HepG2 (cell line): ENCODE results near the gene PPM1M. TPM values are rescaled to one million over a fixed set of nuclear protein-coding genes. Genes with fewer than 3 reads are reported as not detected.
A peak's percentile ranks its signal among the peaks of the same experiment; 100 is the strongest.

Experiments used
- BCL6 ChIP-seq: IDR thresholded peaks from 2 replicates; pipeline ENCODE4 v1.6.1; 2016; ENCODE audit warnings: missing genetic modification reagents, missing compliant biosample characterization
- ESRRA ChIP-seq: sonication (generic); formaldehyde crosslinking; IDR thresholded peaks from 2 replicates; pipeline ENCODE4 v1.5.1; 2020; ENCODE audit warnings: mild to moderate bottlenecking, low read depth, missing genetic modification reagents
- HNF4G ChIP-seq, 2 experiments: sonication (generic) in 1 of 2; formaldehyde crosslinking in 1 of 2; IDR thresholded peaks; 2 replicates each; pipeline versions ENCODE4 v1.4.0 to v1.6.1; 2011 to 2020; ENCODE audit warnings: borderline replicate concordance in 2 of 2, low read depth in 2 of 2, mild to moderate bottlenecking in 2 of 2, low read length in 1 of 2, missing genetic modification reagents in 1 of 2, moderate library complexity in 1 of 2
- KLF12 ChIP-seq: sonication (generic); formaldehyde crosslinking; IDR thresholded peaks from 2 replicates; pipeline ENCODE4 v1.4.0; 2020; ENCODE audit warnings: missing genetic modification reagents, borderline replicate concordance
- MAFF ChIP-seq: IDR thresholded peaks from 2 replicates; pipeline ENCODE4 v1.6.1; 2011; ENCODE audit warnings: low read depth, low read length, improper control_type of control experiment
- PHF5A ChIP-seq: IDR thresholded peaks from one replicate; pipeline ENCODE4 v1.6.1; 2018; ENCODE audit warnings: low read depth, missing genetic modification reagents; ENCODE audit not compliant: unreplicated experiment
- REXO4 ChIP-seq: sonication (generic); formaldehyde crosslinking; IDR thresholded peaks from 2 replicates; pipeline ENCODE4 v1.8.0; 2022; ENCODE audit warnings: missing genetic modification reagents, mild to moderate bottlenecking, borderline replicate concordance
- SKI ChIP-seq: fragments of 450-650 bp; IDR thresholded peaks from one replicate; pipeline ENCODE4 v1.6.1; 2018; ENCODE audit warnings: mild to moderate bottlenecking; ENCODE audit not compliant: partially characterized antibody
- YEATS2 ChIP-seq: sonication (generic); formaldehyde crosslinking; IDR thresholded peaks from 2 replicates; pipeline ENCODE4 v1.4.0; 2020; ENCODE audit warnings: missing genetic modification reagents, borderline replicate concordance
- ZFYVE20 ChIP-seq: sonication (generic); formaldehyde crosslinking; IDR thresholded peaks from 2 replicates; pipeline ENCODE4 v1.8.0; 2023; ENCODE audit warnings: low read depth, mild to moderate bottlenecking, moderate library complexity, missing genetic modification reagents, borderline replicate concordance
- ZNF180 ChIP-seq: sonication (generic); formaldehyde crosslinking; IDR thresholded peaks from 2 replicates; pipeline ENCODE4 v1.4.0; 2020; ENCODE audit warnings: low read depth, missing genetic modification reagents, borderline replicate concordance
- ZNF3 ChIP-seq: IDR thresholded peaks from 2 replicates; pipeline ENCODE4 v1.7.0; 2017; ENCODE audit warnings: inconsistent platforms
- ZNF546 ChIP-seq: sonication (generic); formaldehyde crosslinking; conservative IDR thresholded peaks from 2 replicates; pipeline ENCODE4 v1.8.1; 2023; ENCODE audit warnings: mild to moderate bottlenecking, missing genetic modification reagents
- ZNF644 ChIP-seq: IDR thresholded peaks from 2 replicates; pipeline ENCODE4 v1.6.1; 2016; ENCODE audit warnings: low read depth
- ZNF790 ChIP-seq: sonication (generic); formaldehyde crosslinking; IDR thresholded peaks from 2 replicates; pipeline ENCODE4 v1.8.0; 2022; ENCODE audit warnings: missing genetic modification reagents, mild to moderate bottlenecking, borderline replicate concordance
- ZNF883 ChIP-seq: sonication (generic); formaldehyde crosslinking; IDR thresholded peaks from 2 replicates; pipeline ENCODE4 v1.5.1; 2020; ENCODE audit warnings: mild to moderate bottlenecking, missing genetic modification reagents; ENCODE audit errors: not compliant biosample characterization
- ZSCAN31 ChIP-seq: sonication (generic); formaldehyde crosslinking; IDR thresholded peaks from 2 replicates; pipeline ENCODE4 v1.5.0; 2020; ENCODE audit warnings: low read depth, mild to moderate bottlenecking, missing genetic modification reagents
- polyA plus RNA-seq, 8 experiments: library from polyadenylated mRNA; depleted of rRNA in 3 of 8; stranded (reverse) in 7 of 8; unstranded in 1 of 8; fragments of >200 nt; fragmentation: Illumina TruSeq in 4 of 8; extraction: Trizol in 4 of 8; gene quantifications; 2 replicates each; pipeline versions ENCODE4 v1.2.1 to v1.2.3, GENCODE V29; 2011 to 2016; ENCODE audit warnings: low read depth in 4 of 8, missing spikeins in 1 of 8, mixed read lengths in 1 of 8; ENCODE audit not compliant: insufficient read depth in 1 of 8
- total RNA-seq, 5 experiments: library from RNA; depleted of rRNA; stranded (reverse); fragments of >200 nt; fragmentation: Illumina TruSeq; extraction: Trizol; gene quantifications; 2 replicates each; pipeline ENCODE4 v1.2.3, GENCODE V29; 2016; ENCODE audit warnings: low read depth in 1 of 5
- TF ChIP-seq, protein P1 (sequence below): sonication (generic); formaldehyde crosslinking; IDR thresholded peaks from 2 replicates; pipeline ENCODE4 v1.4.0; 2020; ENCODE audit warnings: missing genetic modification reagents
- TF ChIP-seq, protein P2 (sequence below): sonication (generic); formaldehyde crosslinking; IDR thresholded peaks from 2 replicates; pipeline ENCODE4 v1.4.0; 2020; ENCODE audit warnings: missing genetic modification reagents, borderline replicate concordance
- TF ChIP-seq, protein P3 (sequence below): sonication (generic); formaldehyde crosslinking; IDR thresholded peaks from 2 replicates; pipeline ENCODE4 v1.5.1; 2020; ENCODE audit warnings: mild to moderate bottlenecking, missing genetic modification reagents, moderate library complexity
- TF ChIP-seq, protein P4 (sequence below): sonication (generic); formaldehyde crosslinking; IDR thresholded peaks from 2 replicates; pipeline ENCODE4 v1.4.0; 2020; ENCODE audit warnings: missing genetic modification reagents

The PPM1M gene
- total and polyA plus RNA-seq, 2 of the 13 experiments (the other 11 are each of a cell fraction or from before 2014, with no cell fraction given), result 2.5 to 5.9 TPM

DNA sequence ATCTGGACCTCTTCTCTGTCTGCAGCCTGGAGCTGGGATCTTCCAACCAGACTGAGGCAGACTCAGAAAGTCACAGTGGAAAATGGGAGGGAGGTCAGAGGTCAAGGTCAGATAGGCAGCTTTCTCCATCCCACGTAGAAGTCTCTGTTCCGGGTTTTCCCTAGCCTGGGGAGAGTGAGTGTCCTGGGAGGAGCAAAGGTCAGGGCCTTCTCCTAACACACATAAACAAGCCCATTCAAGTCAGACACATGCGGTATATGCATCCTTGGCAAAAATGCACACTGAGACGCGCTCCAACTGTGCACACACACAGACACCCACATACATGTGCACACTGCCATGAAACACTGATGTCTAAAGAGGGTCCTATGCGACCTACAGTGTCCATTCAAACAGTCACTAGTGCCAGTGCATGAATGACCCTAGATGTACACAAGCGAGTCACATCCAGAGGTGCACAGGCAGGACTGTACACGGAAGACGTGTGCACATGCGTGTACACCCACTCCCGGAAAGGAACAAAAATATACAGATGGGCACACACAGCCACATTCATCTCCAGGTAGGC lies 7.3 kb upstream of the PPM1M start (continued):
- TF ChIP-seq, protein P1, sequence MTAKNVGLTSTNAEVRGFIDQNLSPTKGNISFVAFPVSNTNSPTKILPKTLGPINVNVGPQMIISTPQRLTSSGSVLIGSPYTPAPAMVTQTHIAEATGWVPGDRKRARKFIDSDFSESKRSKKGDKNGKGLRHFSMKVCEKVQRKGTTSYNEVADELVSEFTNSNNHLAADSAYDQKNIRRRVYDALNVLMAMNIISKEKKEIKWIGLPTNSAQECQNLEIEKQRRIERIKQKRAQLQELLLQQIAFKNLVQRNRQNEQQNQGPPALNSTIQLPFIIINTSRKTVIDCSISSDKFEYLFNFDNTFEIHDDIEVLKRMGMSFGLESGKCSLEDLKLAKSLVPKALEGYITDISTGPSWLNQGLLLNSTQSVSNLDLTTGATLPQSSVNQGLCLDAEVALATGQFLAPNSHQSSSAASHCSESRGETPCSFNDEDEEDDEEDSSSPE (CRISPR knock-in tag), result no peak
- 0 out of 2 replicates have a peak, but pooled peaks have one; percentile 14 for TF ChIP-seq YEATS2 (CRISPR knock-in tag)
- TF ChIP-seq REXO4 (CRISPR knock-in tag), result no peak
- TF ChIP-seq, protein P2, sequence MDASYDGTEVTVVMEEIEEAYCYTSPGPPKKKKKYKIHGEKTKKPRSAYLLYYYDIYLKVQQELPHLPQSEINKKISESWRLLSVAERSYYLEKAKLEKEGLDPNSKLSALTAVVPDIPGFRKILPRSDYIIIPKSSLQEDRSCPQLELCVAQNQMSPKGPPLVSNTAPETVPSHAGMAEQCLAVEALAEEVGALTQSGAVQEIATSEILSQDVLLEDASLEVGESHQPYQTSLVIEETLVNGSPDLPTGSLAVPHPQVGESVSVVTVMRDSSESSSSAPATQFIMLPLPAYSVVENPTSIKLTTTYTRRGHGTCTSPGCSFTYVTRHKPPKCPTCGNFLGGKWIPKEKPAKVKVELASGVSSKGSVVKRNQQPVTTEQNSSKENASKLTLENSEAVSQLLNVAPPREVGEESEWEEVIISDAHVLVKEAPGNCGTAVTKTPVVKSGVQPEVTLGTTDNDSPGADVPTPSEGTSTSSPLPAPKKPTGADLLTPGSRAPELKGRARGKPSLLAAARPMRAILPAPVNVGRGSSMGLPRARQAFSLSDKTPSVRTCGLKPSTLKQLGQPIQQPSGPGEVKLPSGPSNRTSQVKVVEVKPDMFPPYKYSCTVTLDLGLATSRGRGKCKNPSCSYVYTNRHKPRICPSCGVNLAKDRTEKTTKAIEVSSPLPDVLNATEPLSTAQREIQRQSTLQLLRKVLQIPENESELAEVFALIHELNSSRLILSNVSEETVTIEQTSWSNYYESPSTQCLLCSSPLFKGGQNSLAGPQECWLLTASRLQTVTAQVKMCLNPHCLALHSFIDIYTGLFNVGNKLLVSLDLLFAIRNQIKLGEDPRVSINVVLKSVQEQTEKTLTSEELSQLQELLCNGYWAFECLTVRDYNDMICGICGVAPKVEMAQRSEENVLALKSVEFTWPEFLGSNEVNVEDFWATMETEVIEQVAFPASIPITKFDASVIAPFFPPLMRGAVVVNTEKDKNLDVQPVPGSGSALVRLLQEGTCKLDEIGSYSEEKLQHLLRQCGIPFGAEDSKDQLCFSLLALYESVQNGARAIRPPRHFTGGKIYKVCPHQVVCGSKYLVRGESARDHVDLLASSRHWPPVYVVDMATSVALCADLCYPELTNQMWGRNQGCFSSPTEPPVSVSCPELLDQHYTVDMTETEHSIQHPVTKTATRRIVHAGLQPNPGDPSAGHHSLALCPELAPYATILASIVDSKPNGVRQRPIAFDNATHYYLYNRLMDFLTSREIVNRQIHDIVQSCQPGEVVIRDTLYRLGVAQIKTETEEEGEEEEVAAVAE (CRISPR knock-in tag), result peak; percentile 49; the same call in 1 of the 2 replicates
- 0 out of 2 replicates have a peak, but pooled peaks have one; percentile 31 for TF ChIP-seq BCL6 (CRISPR knock-in tag)
- TF ChIP-seq ZNF644 (CRISPR knock-in tag), result no peak
- TF ChIP-seq MAFF, result no peak
- peak; percentile 93 for TF ChIP-seq HNF4G (IDR thresholded peaks at IDR 0.05; ENCODE audit: borderline replicate concordance, low read depth, low read length)
- peak; percentile 94 for TF ChIP-seq HNF4G (CRISPR knock-in tag; IDR thresholded peaks at IDR 0.05; ENCODE audit: borderline replicate concordance, low read depth)
- no peak for TF ChIP-seq ZNF180 (CRISPR knock-in tag)
- TF ChIP-seq, protein P3, sequence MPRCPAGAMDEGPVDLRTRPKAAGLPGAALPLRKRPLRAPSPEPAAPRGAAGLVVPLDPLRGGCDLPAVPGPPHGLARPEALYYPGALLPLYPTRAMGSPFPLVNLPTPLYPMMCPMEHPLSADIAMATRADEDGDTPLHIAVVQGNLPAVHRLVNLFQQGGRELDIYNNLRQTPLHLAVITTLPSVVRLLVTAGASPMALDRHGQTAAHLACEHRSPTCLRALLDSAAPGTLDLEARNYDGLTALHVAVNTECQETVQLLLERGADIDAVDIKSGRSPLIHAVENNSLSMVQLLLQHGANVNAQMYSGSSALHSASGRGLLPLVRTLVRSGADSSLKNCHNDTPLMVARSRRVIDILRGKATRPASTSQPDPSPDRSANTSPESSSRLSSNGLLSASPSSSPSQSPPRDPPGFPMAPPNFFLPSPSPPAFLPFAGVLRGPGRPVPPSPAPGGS, result no peak; the same call in 1 of the 2 replicates
- no peak for TF ChIP-seq ZFYVE20
- TF ChIP-seq PHF5A (CRISPR knock-in tag), result peak; percentile 73
- peak; percentile 77 for TF ChIP-seq SKI
- peak; percentile 99 for TF ChIP-seq ESRRA (CRISPR knock-in tag)
- TF ChIP-seq ZNF546 (CRISPR knock-in tag), result no peak
- TF ChIP-seq ZSCAN31 (CRISPR knock-in tag), result peak; percentile 92; the same call in 1 of the 2 replicates
- no peak for TF ChIP-seq ZNF3 (CRISPR knock-in tag)
- no peak; the same call in 1 of the 2 replicates for TF ChIP-seq KLF12 (CRISPR knock-in tag)
- no peak for TF ChIP-seq ZNF883 (CRISPR knock-in tag)
- TF ChIP-seq, protein P4, sequence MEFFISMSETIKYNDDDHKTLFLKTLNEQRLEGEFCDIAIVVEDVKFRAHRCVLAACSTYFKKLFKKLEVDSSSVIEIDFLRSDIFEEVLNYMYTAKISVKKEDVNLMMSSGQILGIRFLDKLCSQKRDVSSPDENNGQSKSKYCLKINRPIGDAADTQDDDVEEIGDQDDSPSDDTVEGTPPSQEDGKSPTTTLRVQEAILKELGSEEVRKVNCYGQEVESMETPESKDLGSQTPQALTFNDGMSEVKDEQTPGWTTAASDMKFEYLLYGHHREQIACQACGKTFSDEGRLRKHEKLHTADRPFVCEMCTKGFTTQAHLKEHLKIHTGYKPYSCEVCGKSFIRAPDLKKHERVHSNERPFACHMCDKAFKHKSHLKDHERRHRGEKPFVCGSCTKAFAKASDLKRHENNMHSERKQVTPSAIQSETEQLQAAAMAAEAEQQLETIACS (CRISPR knock-in tag), result no peak
- no peak; the same call in 1 of the 2 replicates for TF ChIP-seq ZNF790 (CRISPR knock-in tag)
